HCT116 (cell line): ENCODE results near the gene CDS1. TPM values are rescaled to one million over a fixed set of nuclear protein-coding genes. Genes with fewer than 3 reads are reported as not detected.

Experiments
- ATAC-seq: fragments of 200-7000 bp; cut with Tn5 transposase; 2 replicates; pipeline ENCODE4 v1.9.1; 2020; ENCODE audit warnings: mild to moderate bottlenecking, moderate library complexity
- BruUV-seq: library from RNA; stranded (reverse); fragments of 400-500 nt; replicated peaks from 2 replicates; lab custom pipeline; 2021; lab: Mats Ljungman, UMichigan
- CTCF ChIA-PET: fragments of 300-600 bp; sonication (Branson Sonifier 250); formaldehyde crosslinking; loops from one replicate; lab custom pipeline; 2021; ENCODE audit warnings: antibody characterized with exemption; lab: Charles Lee
- POLR2A ChIA-PET: fragments of 300-600, 350-600 bp; sonication (Branson Sonifier 250); formaldehyde crosslinking; loops from one replicate; lab custom pipeline; 2021; ENCODE audit warnings: antibody characterized with exemption; lab: Charles Lee
- RAD21 ChIA-PET, 2 experiments: fragments of 300-600 bp; sonication (Branson Sonifier 250); formaldehyde crosslinking; loops; one replicate each; lab custom pipeline; 2023; ENCODE audit warnings: low total read pairs in 2 of 2; ENCODE audit not compliant: uncharacterized antibody in 2 of 2, unreplicated experiment in 2 of 2, low non-redundant PET in 1 of 2; lab: Charles Lee
- DNase-seq: peaks from one replicate; pipeline ENCODE4 v3.0.0-alpha.2; 2010; ENCODE audit warnings: low read depth, low spot score
- H2AFZ ChIP-seq: fragments of 200-600 bp; shearing (Covaris generic), sonication (generic); 2 replicates; pipeline ENCODE4 v1.6.1; 2017; ENCODE audit warnings: low read depth, mixed run types, mixed read lengths, antibody characterized with exemption, low read length; ENCODE audit not compliant: poor library complexity, severe bottlenecking
- H3K27ac ChIP-seq: 2 replicates; pipeline ENCODE4 v1.5.1; 2012; ENCODE audit warnings: low read depth, low read length
- H3K27me3 ChIP-seq: fragments of 200-600 bp; sonication (generic); 2 replicates; pipeline ENCODE4 v1.6.1; 2016; ENCODE audit warnings: mixed run types, low read length, mixed read lengths; ENCODE audit not compliant: insufficient read depth
- H3K36me3 ChIP-seq, 2 experiments: fragments of 200-500 bp in 1 of 2; fragments of 200-600 bp in 1 of 2; sonication (Bioruptor generic) in 1 of 2; sonication (generic) in 1 of 2; 2 replicates each; pipeline versions ENCODE4 v1.5.1 to v1.6.1; 2014 to 2016; ENCODE audit warnings: low read length in 2 of 2, inconsistent platforms in 1 of 2, mixed read lengths in 1 of 2, mixed run types in 1 of 2; ENCODE audit not compliant: insufficient read depth in 2 of 2, control insufficient read depth in 1 of 2
- H3K4me1 ChIP-seq, 2 experiments: fragments of 200-600 bp in 1 of 2; sonication (generic) in 1 of 2; 2 replicates each; pipeline versions ENCODE4 v1.5.1 to v1.6.1; 2012 to 2017; ENCODE audit warnings: low read length in 2 of 2, inconsistent platforms in 1 of 2, mild to moderate bottlenecking in 1 of 2, mixed read lengths in 1 of 2, mixed run types in 1 of 2, moderate library complexity in 1 of 2; ENCODE audit not compliant: insufficient read depth in 2 of 2, control insufficient read depth in 1 of 2
- H3K4me2 ChIP-seq: fragments of 200-600 bp; sonication (generic); 2 replicates; pipeline ENCODE4 v1.6.1; 2017; ENCODE audit warnings: mixed run types, low read length, mixed read lengths
- H3K4me3 ChIP-seq, 2 experiments: fragments of 200-600 bp in 1 of 2; sonication (generic) in 1 of 2; replicated peaks in 1 of 2; 2 replicates each; pipeline ENCODE4 v1.5.1; 2011 to 2016; ENCODE audit warnings: low read length in 2 of 2, control low read depth in 1 of 2, low read depth in 1 of 2, mild to moderate bottlenecking in 1 of 2, mixed read lengths in 1 of 2, mixed run types in 1 of 2
- H3K79me2 ChIP-seq: fragments of 200-600 bp; sonication (generic); 2 replicates; pipeline ENCODE4 v1.6.1; 2017; ENCODE audit warnings: mild to moderate bottlenecking, mixed run types, low read length, moderate library complexity, mixed read lengths; ENCODE audit not compliant: insufficient read depth
- H3K9ac ChIP-seq: fragments of 200-600 bp; sonication (generic); 2 replicates; pipeline ENCODE4 v1.6.1; 2016; ENCODE audit warnings: low read length, mixed read lengths
- H3K9me2 ChIP-seq: fragments of 200-600 bp; sonication (generic), shearing (Covaris generic); 2 replicates; pipeline ENCODE4 v1.6.1; 2017; ENCODE audit warnings: mixed run types, mild to moderate bottlenecking, moderate library complexity; ENCODE audit not compliant: insufficient read depth
- H3K9me3 ChIP-seq, 2 experiments: fragments of 200-500 bp in 1 of 2; fragments of 200-600 bp in 1 of 2; sonication (Bioruptor generic) in 1 of 2; sonication (generic) in 1 of 2; 2 replicates each; pipeline ENCODE4 v1.6.1; 2014 to 2017; ENCODE audit warnings: low read length in 2 of 2, mixed read lengths in 2 of 2, inconsistent platforms in 1 of 2, low read depth in 1 of 2, mild to moderate bottlenecking in 1 of 2, mixed run types in 1 of 2, moderate library complexity in 1 of 2; ENCODE audit not compliant: control insufficient read depth in 1 of 2, insufficient read depth in 1 of 2
- H4K20me1 ChIP-seq: fragments of 200-600 bp; sonication (generic), shearing (Covaris generic); 2 replicates; pipeline ENCODE4 v1.6.1; 2017; ENCODE audit warnings: mixed run types, mild to moderate bottlenecking, moderate library complexity; ENCODE audit not compliant: insufficient read depth
- ELF1 ChIP-seq: IDR thresholded peaks from 2 replicates; pipeline ENCODE4 v1.6.1; 2012; ENCODE audit warnings: low read depth, borderline replicate concordance
- FOSL1 ChIP-seq: IDR thresholded peaks from 2 replicates; pipeline ENCODE4 v1.6.1; 2012; ENCODE audit warnings: low read depth
- JUND ChIP-seq: IDR thresholded peaks from 2 replicates; pipeline ENCODE4 v1.6.1; 2012
- MAX ChIP-seq: IDR thresholded peaks from 2 replicates; pipeline ENCODE4 v1.6.1; 2012
- POLR2AphosphoS5 ChIP-seq: IDR thresholded peaks from 2 replicates; pipeline ENCODE4 v1.6.1; 2011; ENCODE audit warnings: mild to moderate bottlenecking, low read depth, low read length, moderate library complexity
- SIN3A ChIP-seq: IDR thresholded peaks from 2 replicates; pipeline ENCODE4 v1.6.1; 2012; ENCODE audit warnings: low read depth
- SRF ChIP-seq: IDR thresholded peaks from 2 replicates; pipeline ENCODE4 v1.6.1; 2012; ENCODE audit warnings: low read depth
- YY1 ChIP-seq: IDR thresholded peaks from 2 replicates; pipeline ENCODE4 v1.6.1; 2011; ENCODE audit warnings: low read length, low read depth, moderate library complexity, mild to moderate bottlenecking; ENCODE audit not compliant: insufficient replicate concordance; ENCODE audit errors: extremely low read depth
- ZBTB33 ChIP-seq: IDR thresholded peaks from 2 replicates; pipeline ENCODE4 v1.6.1; 2011; ENCODE audit warnings: mild to moderate bottlenecking, low read length, moderate library complexity; ENCODE audit not compliant: insufficient replicate concordance; ENCODE audit errors: extremely low read depth
- ZNF274 ChIP-seq: fragments of 200-500 bp; sonication (Bioruptor generic); IDR thresholded peaks from 2 replicates; pipeline ENCODE4 v1.6.1; 2014; ENCODE audit warnings: mild to moderate bottlenecking, low read depth, low read length, inconsistent platforms
- intact Hi-C: fragments of 100-400 bp; cut with micrococcal nuclease; formaldehyde crosslinking; loops from 2 replicates; pipeline ENCODE4 v1.10.0; 2022
- total RNA-seq: library from RNA; stranded (reverse); gene quantifications from one replicate; pipeline ENCODE4 v1.2.1, GENCODE V29; 2021; ENCODE audit not compliant: unreplicated experiment

CDS1 gene
- total RNA-seq, 1 experiment from 2014 or later, result 14.6 TPM

- TF ChIP-seq ZBTB33, result no peak
These were observed 19.9 kb upstream of the CDS1 start (continued) for GRCh38 chr4:84563002-84563401.

DNA sequence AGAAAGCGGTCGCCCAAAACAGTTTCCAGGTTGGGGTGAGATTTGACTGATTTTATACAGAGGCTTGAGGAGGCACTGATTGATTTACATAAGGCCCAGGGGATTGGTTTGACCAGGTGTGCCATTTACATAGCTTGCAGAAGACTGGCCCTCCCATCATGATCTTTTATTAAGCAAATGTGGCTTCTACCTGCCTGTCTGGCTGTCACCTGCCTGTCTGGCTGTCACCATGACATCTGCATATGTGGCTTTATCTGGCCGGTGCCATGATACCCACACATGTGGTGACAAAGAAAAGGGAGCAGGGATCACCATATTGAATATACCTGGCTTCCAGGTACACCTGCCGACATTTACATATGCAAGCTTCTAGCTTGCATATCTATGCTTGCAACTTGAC is 17.0 kb upstream of the CDS1 start:
- no peaks in the 10 kb centered on the region for H3K4me1 ChIP-seq
- no peaks in the 10 kb centered on the region for H4K20me1 ChIP-seq
- no peak for ATAC-seq
- intact Hi-C loops, result no loop called here
- no peak overlapping the region for H2AFZ ChIP-seq
- TF ChIP-seq SRF (no peak), FOSL1 (no peak), ELF1 (no peak), ZNF274 (no peak), JUND (no peak), YY1 (no peak), POLR2AphosphoS5 (no peak), SIN3A (no peak), ZBTB33 (no peak), MAX (no peak)
- ChIA-PET RAD21 (no interaction called here), CTCF (interaction anchor here (1.2 kb wide), 1 partner anchor 13 kb away, joined by 3 read pairs; no protein-coding TSS in a partner anchor), POLR2A (no interaction called here)
- H3K4me2 ChIP-seq, result no peak overlapping the region
- DNase-seq, result no peak
- H3K79me2 ChIP-seq, result no peaks in the 10 kb centered on the region
- H3K27ac ChIP-seq, result no peak overlapping the region
- H3K4me3 ChIP-seq, result no peak overlapping the region
- no peaks in the 10 kb centered on the region for H3K36me3 ChIP-seq
- H3K9ac ChIP-seq, result no peak overlapping the region
- no peaks in the 10 kb centered on the region for H3K9me2 ChIP-seq
- no peaks in the 10 kb centered on the region for H3K9me3 ChIP-seq
- H3K27me3 ChIP-seq, result no peaks in the 10 kb centered on the region
- BruUV-seq, result no TSS peak
